Heart left ventricle (tissue), 16 donors: ENCODE measurements around the gene ZBTB8OS. TPM values are rescaled to one million over a fixed set of nuclear protein-coding genes. Genes with fewer than 3 reads are reported as not detected.
A peak's percentile ranks its signal among the peaks of the same experiment; 100 is the strongest.

Experiments
- ATAC-seq, 4 donors: fragments of 200-7000 bp; cut with Tn5 transposase; one replicate each; pipeline ENCODE4 v1.9.1; 2020 to 2022; ENCODE audit warnings: moderate library complexity in 4 of 4, mild to moderate bottlenecking in 3 of 4, moderate number of reproducible peaks in 1 of 4
- DNase-seq, 5 donors: peaks; one replicate each; pipeline ENCODE4 v3.0.0-alpha.2; 2020
- H3K27ac ChIP-seq, 12 donors: fragments of 200-600 bp; sonication (generic) in 4 of 12; one replicate each; pipeline versions ENCODE4 v1.5.0 to v1.8.0; 2016 to 2022; ENCODE audit warnings: mild to moderate bottlenecking in 2 of 12
- H3K27me3 ChIP-seq, 9 donors: fragments of 200-600 bp; sonication (generic) in 2 of 9; one replicate each; pipeline versions ENCODE4 v1.5.1 to v1.8.0; 2016 to 2022; ENCODE audit warnings: mild to moderate bottlenecking in 3 of 9
- H3K36me3 ChIP-seq, 9 donors: fragments of 200-600 bp; sonication (generic) in 2 of 9; one replicate each; pipeline versions ENCODE4 v1.5.0 to v1.8.0; 2018 to 2022; ENCODE audit warnings: mild to moderate bottlenecking in 2 of 9
- H3K4me1 ChIP-seq, 12 donors: fragments of 200-600 bp; sonication (generic) in 4 of 12; one replicate each; pipeline versions ENCODE4 v1.5.0 to v1.8.0; 2016 to 2022; ENCODE audit warnings: mild to moderate bottlenecking in 3 of 12
- H3K4me3 ChIP-seq, 12 donors: fragments of 200-600 bp; sonication (generic) in 4 of 12; one replicate each; pipeline versions ENCODE4 v1.5.0 to v1.8.0; 2017 to 2022; ENCODE audit warnings: mild to moderate bottlenecking in 9 of 12, moderate library complexity in 4 of 12
- H3K9me3 ChIP-seq, 12 donors: fragments of 200-600 bp; sonication (generic) in 4 of 12; one replicate each; pipeline versions ENCODE4 v1.5.0 to v1.8.0; 2016 to 2022; ENCODE audit warnings: mild to moderate bottlenecking in 1 of 12
- POLR2A ChIP-seq, 2 donors: fragments of 450-650 bp; IDR thresholded peaks; one replicate each; pipeline ENCODE4 v1.6.1; 2017; ENCODE audit warnings: antibody characterized with exemption in 2 of 2, mild to moderate bottlenecking in 2 of 2, moderate library complexity in 2 of 2
- WGBS, 4 donors: extraction: QIAGEN DNeasy Blood & Tissue Kit in 2 of 4; methylation state at CpG; one replicate each; pipeline versions ENCODE4 v1.1.5 to v1.1.7; 2013 to 2018; 5-methylcytosine and 5-hydroxymethylcytosine counted together
- intact Hi-C, 10 donors: fragments of 100-400 bp; cut with DNase I; formaldehyde crosslinking; loops; one replicate each; pipeline versions ENCODE4 v1.11.1 to v1.14.2; 2022
- polyA plus RNA-seq, 2 donors: library from polyadenylated mRNA; stranded (reverse); fragments of 200-250 nt; gene quantifications; one replicate each; pipeline ENCODE4 v1.2.3, GENCODE V29; 2013
- total RNA-seq, 9 donors: library from RNA; depleted of rRNA in 2 of 9; stranded (reverse); fragments of >200 nt in 2 of 9; fragmentation: NEBNext Ultra II Directional in 3 of 9; extraction: Animal tissue kit (Norgen Biotek cat#: 25700) in 3 of 9; gene quantifications; one replicate each; pipeline versions ENCODE4 v1.1.0 to v1.2.4, GENCODE V29; 2016 to 2023
- TF ChIP-seq, protein P1 (sequence below), 12 donors: fragments of 200-600 bp; sonication (generic) in 4 of 12; IDR thresholded peaks; one replicate each; pipeline versions ENCODE4 v1.5.0 to v1.8.0; 2018 to 2022; ENCODE audit warnings: antibody characterized with exemption in 12 of 12, mild to moderate bottlenecking in 5 of 12
- donor health status: ischemic (EF 13 %, LVEDD 7.1; RV severe dilation, severe dysfunction).
- donor health status: healthy with polysubstance abuse.
- donor health status: DM: no; HTN: yes; CAD: no.
- donor health status: DM: no; HTN: no; CAD: no.
- donor health status: ischemic (EF 25% LVEDD 6.9; RV normal size, moderate dysfunction).
- donor health status: ischemic (EF 25% LVEDD 5.7; RV mildly dilated, moderate dysfunction).
- donor health status: healthy.
- donor health status: DM: yes; HTN: yes; CAD: no.
- donor health status: ischemic (EF 35%, LVEDD 5.7; RV mildly dilated, moderate dysfunction).
- donor health status: nonischemic (EF 11% LVEDD 7.7; RV severe dilation, severe dysfunction).
- donor health status: DM: yes; HTN: yes; CAD: no.
- donor health status: PGD.
- donor health status: ischemic (EF 29% LVEDD 5.4; RV normal size, mild dysfunction).
- donor health status: nonischemic (EF 23%, LVEDD 6.1; RV moderate dilation, normal function).

ZBTB8OS gene
- total and polyA plus RNA-seq, 11 donors, result 16.5 to 60.3 (median 34.3) TPM

GRCh38 chr1:32652244-32652962 lies 2.1 kb upstream of the ZBTB8OS start:
- H3K4me3 ChIP-seq, result peak overlapping the region in 10 of 12 donors; percentile 55 to 95 (median 72)
- intact Hi-C loops, result no loop called here
- no peak for ATAC-seq
- no peak for DNase-seq
- TF ChIP-seq, protein P1, sequence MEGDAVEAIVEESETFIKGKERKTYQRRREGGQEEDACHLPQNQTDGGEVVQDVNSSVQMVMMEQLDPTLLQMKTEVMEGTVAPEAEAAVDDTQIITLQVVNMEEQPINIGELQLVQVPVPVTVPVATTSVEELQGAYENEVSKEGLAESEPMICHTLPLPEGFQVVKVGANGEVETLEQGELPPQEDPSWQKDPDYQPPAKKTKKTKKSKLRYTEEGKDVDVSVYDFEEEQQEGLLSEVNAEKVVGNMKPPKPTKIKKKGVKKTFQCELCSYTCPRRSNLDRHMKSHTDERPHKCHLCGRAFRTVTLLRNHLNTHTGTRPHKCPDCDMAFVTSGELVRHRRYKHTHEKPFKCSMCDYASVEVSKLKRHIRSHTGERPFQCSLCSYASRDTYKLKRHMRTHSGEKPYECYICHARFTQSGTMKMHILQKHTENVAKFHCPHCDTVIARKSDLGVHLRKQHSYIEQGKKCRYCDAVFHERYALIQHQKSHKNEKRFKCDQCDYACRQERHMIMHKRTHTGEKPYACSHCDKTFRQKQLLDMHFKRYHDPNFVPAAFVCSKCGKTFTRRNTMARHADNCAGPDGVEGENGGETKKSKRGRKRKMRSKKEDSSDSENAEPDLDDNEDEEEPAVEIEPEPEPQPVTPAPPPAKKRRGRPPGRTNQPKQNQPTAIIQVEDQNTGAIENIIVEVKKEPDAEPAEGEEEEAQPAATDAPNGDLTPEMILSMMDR (IDR thresholded peaks at IDR 0.05), result no peak
- no peak for TF ChIP-seq POLR2A (IDR thresholded peaks at IDR 0.05)
- no peaks in the 10 kb centered on the region for H3K9me3 ChIP-seq
- peaks cover 0 to 55% (median 45%) of the 10 kb centered on the region in 9 donors for H3K36me3 ChIP-seq
- no peaks in the 10 kb centered on the region for H3K27me3 ChIP-seq
- H3K27ac ChIP-seq, result peak overlapping the region in 3 of 12 donors; percentile 97 to 99 (median 98)
- H3K4me1 ChIP-seq, result peaks cover 2 to 59% (median 27%) of the 10 kb centered on the region in 12 donors
- WGBS, 4 donors, result 90 to 93% (median 91%) methylated on average over 16 of the region's 16 CpGs

DNA sequence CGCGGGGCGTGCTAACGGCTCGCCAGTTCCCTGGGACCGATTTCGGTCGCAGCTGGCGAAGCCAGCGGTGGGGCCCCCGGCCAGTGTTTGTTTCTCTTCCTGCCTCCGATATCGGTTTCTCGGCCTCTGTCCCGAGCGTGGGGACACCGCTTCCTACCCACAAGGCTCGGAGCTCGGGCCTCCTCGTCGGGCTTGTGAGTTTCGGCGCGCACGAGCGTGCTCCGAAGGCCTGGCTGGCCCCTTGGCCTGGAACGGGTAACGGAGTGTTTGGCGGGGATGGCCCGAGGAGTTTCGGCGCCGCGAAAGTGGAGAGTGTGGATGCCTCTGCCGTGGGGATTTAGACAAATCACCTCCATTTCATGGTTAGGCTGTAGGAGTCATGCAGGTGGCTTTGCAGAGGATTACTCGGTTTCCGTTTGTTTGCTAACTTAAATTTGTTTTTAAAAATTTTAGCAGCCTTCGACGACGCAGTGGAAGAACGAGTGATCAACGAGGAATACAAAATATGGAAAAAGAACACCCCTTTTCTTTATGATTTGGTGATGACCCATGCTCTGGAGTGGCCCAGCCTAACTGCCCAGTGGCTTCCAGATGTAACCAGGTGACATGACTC lies 1.2 kb upstream of the ZBTB8OS start:
- Histone ChIP-seq H3K27me3 (no peaks in the 10 kb centered on the region), H3K9me3 (no peaks in the 10 kb centered on the region), H3K36me3 (peaks cover 0 to 48% (median 37%) of the 10 kb centered on the region in 9 donors), H3K4me3 (peak overlapping the region; percentile 54 to 95 (median 71)), H3K4me1 (peaks cover 2 to 59% (median 27%) of the 10 kb centered on the region in 12 donors), H3K27ac (peak overlapping the region; percentile 85 to 100 (median 97))
- 1 to 6% (median 1%) methylated on average over 13 to 43 of the region's 43 CpGs for WGBS, 4 donors
- ATAC-seq, result peak in 2 of 4 donors; percentile 1 to 16
- intact Hi-C loops, result loop anchor here in 1 of 10 donors (2.0 kb wide), 1 partner anchor 33 kb away; no protein-coding TSS in a partner anchor
- no peak for TF ChIP-seq POLR2A (IDR thresholded peaks at IDR 0.05)
- TF ChIP-seq, protein P1 (IDR thresholded peaks at IDR 0.05), result no peak
- no peak for DNase-seq

GRCh38 chr1:32650752-32651460 lies 556 bp upstream of the ZBTB8OS start, which contains the start of gene RBBP4:
TSS of gene RBBP4 (plus strand) at chr1:32651208. CDS start at chr1:32651307, 99 bp downstream.
- Histone ChIP-seq H3K4me3 (peak within 1 kb of the TSS; percentile 54 to 95 (median 72)), H3K27me3 (no peaks in the 10 kb centered on the region), H3K27ac (peak within 1 kb of the TSS; percentile 95 to 100 (median 97)), H3K9me3 (no peaks in the 10 kb centered on the region), H3K36me3 (peaks cover 0 to 45% (median 30%) of the 10 kb centered on the region in 9 donors), H3K4me1 (peaks cover 2 to 57% (median 27%) of the 10 kb centered on the region in 12 donors)
- DNase-seq (peak; percentile 98 to 99 (median 99)), ATAC-seq (peak; percentile 96 to 97 (median 96))
- peak; percentile 48 to 76 for TF ChIP-seq POLR2A (IDR thresholded peaks at IDR 0.05)
- TF ChIP-seq, protein P1 (IDR thresholded peaks at IDR 0.05), result peak in 1 of 12 donors; percentile 6
- intact Hi-C loops, result loop anchor here in 1 of 10 donors (2.0 kb wide), 1 partner anchor 34 kb away; no protein-coding TSS in a partner anchor
- 0 to 1% (median 0%) methylated on average over 37 to 67 of the region's 67 CpGs for WGBS, 4 donors
